Retina (tissue), 1 donor: ENCODE measurements around the gene RNF227.

Experiments
- DNase-seq: peaks from one replicate; pipeline ENCODE4 v3.0.0-alpha.2; 2016

Gene RNF227

DNA sequence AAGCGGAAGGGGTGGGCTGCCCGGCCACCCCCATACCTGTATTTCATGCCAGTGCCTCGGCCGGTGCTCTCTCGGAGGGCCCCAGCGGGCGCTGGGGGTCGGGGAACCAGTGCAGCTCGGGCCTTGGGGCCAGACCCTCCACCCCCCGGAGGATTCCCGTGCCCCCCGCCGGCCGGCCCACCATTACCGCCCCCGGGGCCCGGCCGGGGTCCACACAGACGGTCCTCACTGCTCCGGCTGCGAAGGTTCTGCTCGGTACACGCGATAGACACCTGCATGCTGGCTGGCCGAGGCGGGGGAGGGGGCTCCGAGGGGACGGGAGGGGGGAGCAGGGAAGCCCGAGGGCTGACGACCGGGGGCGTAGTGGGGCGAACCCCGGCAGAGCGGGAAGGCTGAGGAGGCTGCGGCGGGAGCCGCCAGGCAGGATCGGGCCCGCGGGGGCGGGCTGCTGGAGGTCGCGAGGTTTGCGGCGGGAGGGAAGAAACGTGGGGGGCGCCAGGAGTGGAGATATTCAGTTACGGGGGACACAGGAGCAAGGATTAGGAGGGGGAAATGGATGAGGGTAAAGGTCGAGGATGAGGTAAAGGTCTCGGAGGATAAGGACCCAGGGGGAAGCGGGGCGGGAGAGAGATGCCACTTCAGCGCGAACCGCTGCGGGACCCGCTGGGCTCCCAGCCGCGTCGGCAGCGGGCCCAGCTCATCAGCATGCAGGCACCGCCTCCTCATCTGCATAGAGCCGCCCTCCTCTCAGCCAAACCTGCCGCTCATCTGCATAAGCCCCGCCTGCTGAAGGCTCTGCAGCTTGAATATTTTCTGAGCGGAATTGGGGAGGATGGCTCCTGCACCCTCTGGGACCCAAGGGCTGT, 13.3 kb upstream of the RNF227 start, which contains the start of gene KCNAB3:
Gene KCNAB3 (minus strand): TSS at position 699 of the 866 bp plus-strand sequence. CDS start 421 bp downstream, at position 278.
- peak; percentile 86 for DNase-seq

DNA sequence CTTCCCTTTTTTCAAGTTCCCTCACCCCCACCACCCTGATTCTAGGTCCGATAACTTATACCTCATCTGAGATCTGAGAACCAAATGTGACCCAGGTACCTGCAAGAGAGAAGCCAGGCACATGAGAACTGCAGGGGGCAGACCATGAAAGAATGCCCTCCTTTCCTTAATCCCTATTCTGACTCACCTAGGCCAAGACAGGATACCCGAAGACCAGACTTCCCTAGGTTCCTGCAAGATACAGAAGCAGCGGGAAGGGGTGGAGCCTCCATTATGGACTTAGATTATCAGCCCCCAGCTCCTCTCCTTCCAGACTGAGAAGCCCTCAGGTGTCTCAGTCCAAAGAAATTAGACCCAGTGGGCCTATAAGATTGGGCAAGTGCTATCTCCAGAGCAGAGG, 11.5 kb upstream of the RNF227 start:
- DNase-seq = no peak

DNA sequence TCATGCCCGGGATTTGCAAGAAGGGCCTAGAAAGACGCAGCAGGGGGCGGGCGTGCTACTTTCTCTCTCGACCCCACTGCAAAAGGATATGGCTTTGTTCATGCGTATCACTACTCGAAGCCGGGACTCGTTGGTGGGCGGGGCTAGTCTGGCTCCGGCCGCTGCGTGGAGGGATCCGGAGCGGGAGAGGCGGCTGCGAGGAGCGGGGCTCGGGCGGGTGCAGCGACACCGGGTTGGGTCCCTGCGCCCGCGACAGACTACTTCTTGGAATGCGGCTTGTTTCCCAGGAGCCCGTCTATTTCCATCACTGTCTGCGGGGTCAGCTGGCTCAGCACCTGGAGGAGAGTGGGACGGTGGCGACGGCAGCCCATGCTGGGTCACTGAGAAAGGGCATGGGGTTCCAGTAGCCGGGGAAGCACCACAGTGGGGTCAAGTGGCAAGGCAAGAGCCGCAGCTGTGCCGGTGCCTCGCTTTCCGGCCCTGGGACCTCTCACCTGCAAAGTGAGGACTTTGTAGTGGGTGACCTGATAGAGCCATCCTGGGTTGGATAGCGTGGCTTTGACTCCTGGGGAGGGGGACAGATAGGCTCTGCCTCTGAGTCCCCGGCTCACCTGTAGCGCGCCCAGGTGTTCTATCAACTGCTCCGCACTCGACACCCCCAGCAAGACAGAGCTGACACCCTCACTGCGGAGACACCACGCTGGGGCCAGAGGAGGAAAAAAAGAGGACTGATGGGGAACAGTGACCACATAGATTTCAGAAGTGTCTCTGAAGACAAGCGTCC, 6.9 kb upstream of the RNF227 start:
- peak; percentile 93 for DNase-seq

GRCh38 chr17:7922269-7922844, 6.3 kb upstream of the RNF227 start:
- DNase-seq = no peak

GRCh38 chr17:7916808-7917207, 719 bp upstream of the RNF227 start:
- DNase-seq = no peak

DNA sequence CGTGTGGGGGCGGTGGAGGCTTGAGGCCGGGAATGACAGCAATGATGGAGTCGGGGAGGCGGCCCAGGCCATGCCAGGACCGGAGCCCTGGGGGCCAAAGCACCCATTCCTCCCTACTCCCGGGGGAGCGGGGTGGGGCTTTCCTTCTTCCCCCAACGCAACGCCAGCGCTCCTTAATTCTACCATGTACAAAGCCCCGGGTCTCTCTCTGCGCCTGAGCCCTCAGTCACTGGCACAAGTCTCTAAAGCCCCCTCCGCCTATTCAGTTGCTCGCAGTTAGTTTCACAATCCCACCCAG, 245 bp upstream of the RNF227 start:
- DNase-seq = no peak

GRCh38 chr17:7915179-7915610, 894 bp downstream of the RNF227 start:
- DNase-seq = no peak

DNA sequence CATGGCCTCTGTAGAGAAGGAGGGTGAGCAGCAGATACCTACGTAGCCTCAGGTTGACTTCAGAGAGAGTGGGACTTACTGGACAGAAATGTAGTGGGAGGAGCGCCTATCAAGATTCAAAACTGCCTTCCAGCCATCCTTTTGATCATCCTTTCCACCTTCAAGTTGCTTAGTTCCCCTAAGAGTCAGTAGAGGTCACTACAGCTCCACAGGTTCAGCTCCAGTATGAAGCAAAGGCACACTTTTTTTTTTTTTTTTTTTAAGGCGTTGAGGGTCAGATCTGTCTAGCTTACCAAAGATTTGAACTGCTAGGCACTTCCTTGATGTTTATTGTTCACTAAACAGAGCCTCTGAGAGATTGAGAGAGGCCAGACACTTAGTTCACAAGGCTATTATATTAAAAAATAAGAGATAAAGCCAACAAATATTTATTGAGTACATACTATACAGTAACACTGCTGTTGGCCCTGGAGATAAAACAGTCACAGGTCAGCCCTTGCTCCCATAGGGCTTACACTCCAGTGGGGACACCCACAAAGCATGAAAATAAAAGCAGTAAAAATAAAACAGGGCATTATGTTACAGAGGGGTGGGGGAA, 3.1 kb downstream of the RNF227 start:
- peak; percentile 46 for DNase-seq

DNA sequence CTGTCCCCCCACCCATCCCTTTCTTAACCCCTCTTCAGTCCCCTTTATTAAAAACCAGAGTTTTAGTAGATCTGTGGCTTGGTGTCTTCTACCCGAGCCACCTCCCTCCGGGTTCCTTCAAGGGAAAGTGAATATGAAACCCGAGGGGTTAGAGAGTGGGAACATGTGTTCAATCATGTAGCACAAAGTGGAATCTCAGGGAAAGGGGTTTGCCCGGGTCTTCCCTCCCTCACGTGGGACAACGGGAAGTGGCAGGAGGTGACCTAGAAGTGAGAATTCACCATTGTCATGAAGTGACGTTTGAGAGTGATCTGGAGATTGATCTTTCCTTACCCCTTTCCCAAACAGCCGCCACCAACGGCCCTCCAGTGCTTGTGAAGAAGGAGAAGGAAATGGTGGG, 5.0 kb downstream of the RNF227 start:
- DNase-seq = no peak

DNA sequence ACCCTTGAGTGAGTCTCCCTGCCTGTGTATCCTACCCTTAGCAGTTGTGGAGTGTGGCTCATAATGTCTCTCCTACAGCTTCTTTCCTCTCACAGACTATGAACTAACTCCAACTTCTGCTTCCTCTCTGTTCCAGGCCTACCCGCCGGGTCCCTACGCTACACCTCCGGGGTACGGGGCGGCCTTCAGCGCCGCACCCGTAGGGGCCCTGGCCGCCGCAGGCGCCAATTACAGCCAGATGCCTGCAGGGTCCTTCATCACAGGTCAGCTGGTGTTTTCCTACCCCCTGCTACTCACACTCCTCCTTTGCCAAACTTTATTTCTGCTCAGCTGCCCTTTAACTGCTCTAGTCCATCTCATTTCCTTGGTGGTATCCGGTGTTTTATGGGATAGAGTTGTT, 5.4 kb downstream of the RNF227 start:
- DNase-seq = no peak

- no peak for DNase-seq
Observed at GRCh38 chr17:7910281-7910680, 5.8 kb downstream of the RNF227 start.

DNA sequence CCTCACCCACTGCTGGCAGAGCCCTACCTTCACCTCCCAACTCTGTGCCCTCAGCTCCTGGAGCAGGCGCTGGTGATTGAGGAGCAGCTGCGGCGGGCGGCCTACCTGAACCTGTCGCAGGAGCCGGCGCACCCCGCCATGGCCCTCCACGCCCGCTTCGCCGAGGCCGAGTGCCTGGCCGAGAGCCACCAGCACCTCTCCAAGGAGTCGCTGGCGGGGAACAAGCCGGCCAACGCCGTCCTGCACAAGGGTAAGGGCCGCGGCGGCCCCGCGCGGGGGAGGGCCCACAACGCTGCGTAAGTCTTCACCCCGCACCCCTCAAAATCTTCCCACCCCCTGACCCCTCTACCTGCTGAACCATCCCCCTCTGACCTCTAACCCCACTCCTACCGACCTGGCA, 7.0 kb downstream of the RNF227 start:
- no peak for DNase-seq

DNA sequence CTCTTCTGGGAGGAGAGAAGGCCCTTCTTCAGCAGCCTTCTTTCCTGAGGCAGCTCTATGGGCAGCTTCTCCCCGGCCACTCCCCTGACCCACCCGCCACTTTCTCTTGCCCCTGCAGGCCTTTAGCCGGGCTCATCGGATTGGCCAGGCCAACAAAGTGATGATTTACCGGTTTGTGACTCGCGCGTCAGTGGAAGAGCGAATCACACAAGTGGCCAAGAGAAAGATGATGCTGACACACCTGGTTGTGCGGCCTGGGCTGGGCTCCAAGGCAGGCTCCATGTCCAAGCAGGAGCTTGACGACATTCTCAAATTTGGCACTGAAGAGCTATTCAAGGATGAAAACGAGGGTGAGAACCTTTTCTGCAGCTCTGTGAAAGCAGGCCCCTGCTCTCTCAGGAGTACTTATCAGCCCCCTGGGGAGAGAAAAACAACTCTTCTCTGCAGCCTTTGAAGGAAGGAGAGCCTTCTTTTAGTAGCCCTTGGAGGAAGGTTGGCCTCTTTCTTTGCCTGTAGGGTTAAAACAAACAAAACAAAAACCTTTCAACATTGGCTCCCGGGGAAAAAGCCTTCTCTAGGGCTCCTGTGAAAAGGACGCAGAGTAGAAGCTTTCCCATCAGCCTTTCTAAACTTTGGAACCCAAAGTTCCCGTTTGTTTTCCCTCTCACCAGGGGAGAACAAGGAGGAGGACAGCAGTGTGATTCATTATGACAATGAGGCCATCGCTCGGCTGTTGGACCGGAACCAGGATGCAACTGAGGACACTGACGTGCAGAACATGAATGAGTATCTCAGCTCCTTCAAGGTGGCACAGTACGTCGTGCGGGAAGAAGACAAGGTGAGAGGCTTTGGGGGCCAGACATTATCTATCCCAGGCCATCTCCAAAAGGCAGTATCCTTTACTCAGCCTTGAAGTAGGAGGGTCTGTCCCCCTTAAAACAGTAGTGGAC, 12.7 kb downstream of the RNF227 start:
- DNase-seq = no peak

DNA sequence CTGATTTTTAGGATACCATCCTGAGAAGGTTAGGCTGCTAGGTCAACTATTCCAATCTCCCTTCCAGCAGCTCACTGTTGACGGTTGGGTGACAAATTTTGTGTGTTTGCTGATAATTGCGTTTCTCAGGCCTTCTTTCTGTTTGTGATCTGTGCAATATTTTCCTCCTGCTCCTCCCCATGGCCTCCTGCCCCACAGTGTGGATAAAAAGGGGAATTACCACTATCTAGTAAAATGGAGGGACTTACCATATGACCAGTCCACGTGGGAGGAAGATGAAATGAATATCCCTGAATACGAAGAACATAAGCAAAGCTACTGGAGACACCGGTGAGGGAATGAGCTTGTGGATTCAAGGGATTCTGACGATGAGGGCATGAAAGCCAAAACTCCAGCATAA, 18.3 kb downstream of the RNF227 start:
- no peak for DNase-seq

- DNase-seq = no peak
Observed at GRCh38 chr17:7897090-7897489, 19.0 kb downstream of the RNF227 start.

DNA sequence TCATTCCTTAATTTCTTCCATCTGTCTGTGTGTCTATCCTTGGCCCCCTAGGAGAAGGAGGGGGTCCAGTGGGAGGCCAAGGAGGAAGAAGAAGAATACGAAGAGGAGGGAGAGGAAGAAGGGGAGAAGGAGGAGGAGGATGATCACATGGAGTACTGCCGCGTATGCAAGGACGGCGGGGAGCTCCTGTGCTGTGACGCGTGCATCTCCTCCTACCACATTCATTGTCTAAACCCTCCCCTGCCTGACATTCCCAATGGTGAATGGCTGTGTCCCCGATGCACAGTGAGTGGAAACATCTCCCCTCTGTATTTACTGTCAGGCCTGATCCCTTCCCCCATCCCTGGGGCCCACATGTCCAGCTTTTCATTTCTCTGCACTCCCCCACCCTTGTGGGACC, 21.2 kb downstream of the RNF227 start:
- DNase-seq = no peak

DNA sequence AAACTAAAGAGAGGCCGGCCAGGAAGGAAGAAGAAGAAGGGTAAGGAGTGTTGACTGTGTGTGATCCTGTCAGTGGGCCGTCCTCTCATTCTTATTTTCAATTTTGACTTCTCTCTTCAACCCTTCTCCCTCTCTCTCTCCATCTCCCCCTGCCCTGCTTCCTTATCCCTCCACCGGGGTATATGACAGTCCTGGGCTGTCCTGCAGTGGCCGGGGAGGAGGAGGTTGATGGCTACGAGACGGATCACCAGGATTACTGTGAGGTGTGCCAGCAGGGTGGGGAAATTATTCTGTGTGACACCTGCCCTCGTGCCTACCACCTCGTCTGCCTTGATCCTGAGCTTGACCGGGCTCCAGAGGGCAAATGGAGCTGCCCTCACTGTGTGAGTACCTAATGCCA, 21.9 kb downstream of the RNF227 start:
- DNase-seq = no peak

DNA sequence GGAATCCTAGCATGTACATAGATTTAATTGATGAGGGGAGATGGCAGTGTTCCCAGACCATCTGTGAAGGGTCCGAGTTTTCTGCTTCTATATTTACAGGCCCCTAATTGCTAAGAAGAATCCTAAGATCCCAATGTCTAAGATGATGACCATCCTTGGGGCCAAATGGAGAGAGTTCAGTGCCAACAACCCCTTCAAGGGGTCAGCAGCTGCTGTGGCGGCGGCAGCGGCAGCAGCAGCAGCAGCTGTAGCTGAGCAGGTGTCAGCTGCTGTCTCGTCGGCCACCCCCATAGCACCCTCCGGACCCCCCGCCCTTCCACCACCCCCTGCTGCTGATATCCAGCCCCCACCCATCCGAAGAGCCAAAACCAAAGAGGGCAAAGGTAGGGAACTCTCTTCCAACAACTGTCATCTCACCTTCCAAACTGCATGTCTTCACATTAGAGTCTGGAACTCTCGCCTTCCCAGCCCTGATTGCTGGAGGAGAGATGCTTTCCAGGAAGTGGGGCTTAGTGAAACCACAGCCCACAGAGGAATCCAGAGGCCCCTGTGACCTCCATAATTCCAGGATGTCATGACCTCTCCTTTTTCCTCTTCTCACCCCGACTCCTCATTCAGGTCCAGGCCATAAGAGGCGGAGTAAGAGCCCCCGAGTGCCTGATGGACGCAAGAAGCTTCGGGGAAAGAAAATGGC, 22.8 kb downstream of the RNF227 start:
- no peak for DNase-seq

DNA sequence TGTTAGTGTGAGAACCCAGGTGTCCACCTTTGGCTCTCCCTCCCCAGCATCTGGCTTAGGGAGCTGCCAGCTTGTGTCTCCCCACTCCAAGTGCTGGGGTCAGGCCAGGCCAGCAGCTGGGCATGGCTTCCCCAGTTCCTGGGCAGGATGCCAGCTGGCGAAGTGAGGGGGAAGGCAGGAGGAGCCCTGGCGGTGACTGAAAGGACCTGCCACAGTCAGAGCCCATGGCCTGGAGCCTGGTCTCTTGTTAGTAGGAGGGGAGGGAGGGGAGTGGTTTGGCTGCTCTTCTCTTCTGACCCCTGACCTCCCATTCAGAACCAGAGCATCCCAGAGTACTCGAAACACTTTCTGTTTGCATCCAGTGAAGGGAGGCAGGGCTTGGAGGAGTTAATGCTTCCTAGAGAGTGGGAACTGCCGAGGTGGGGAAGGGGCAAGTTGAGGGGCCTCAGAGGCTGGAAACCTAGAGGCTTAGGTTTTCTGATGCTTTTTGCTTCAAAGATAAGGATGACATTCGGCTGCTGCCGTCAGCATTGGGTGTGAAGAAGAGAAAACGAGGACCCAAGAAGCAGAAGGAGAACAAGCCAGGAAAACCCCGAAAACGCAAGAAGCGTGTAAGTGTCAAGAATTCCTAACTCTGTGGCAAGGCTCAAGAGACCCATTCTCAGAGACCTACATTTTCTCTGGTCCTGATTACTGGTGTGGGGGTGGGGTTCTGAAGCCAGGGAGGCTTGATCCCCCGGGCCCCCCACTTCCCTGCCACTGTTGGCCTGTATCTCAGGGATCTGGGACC, 26.7 kb downstream of the RNF227 start:
- peak; percentile 67 for DNase-seq

DNA sequence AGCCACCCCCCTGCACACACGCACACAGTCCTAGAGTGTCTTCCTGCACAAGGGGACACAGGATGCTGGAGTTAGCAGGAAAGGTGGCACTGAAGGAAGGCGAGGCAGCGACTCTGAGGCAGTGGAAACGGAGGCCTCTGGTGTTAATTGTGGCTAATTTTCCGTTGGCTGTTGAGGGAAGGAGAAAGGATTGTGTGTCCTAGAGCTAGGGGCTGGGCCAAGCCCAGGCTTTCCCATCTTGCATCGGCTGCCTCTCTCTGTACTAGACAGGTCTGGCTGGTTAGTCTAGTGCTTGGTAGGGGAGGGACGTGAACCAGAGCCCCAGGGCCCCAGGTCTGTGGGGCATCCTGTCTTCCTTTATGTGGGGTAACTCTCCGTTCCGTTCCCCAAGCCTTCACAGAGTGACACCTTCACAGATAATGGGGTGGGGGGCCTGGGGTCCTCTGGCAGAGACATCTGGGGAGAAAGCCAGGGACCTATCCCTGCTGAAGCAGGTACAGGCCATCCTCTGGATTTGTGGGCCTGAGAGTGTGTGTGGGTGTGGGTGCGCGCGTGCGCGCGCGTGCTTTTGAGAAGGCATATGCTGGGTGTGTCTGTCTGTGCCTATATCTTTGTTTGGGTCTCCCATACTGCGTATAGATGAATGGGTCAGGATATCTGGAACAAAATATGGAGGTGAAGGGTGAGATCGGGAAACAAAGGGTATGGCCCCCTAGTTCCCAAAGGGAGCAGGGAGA, 27.7 kb downstream of the RNF227 start, which contains the start of gene CHD3:
Gene CHD3 (plus strand): TSS at position 606 of the 737 bp plus-strand sequence. CDS start 212 bp downstream, outside the sequence.
- no peak for DNase-seq
